ENCODE results near the gene CS.

DNA sequence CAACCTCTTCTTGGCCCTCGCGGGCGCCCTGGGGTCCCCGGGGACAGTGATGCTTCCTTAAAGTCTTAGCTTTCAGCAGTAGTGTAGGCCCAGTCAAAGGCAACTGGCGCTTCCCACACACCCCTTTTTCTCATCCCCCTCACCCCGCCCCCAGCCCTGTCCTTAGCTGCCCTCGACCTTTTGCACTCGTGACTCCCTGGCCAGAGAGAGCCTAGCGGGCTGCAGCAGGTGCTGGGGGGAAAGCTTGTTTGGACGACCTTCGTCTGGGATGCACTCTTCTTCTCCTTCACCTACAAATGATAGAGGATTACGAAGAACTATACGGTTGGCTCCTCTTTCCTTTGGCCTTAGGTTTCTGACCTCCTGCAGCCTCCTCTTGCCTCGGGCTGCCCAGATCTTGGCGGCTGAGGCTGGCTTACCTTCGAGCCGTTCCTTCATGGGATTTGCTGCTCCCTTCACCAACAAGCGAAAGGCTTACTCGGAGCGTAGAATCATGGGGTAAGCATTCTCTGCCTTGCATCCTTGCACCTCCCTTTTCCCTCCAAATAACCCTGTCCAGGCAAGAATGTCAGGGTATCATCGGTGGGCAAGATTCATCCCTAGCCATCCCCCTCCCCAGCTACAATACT is 32.6 kb downstream of the CS start:
- TF ChIP-seq EZH2 (IDR thresholded peaks at IDR 0.05; ENCODE audit: insufficient read depth, low read length): no peak
- no peak for TF ChIP-seq CTCF (IDR thresholded peaks at IDR 0.05; ENCODE audit: insufficient read depth, low read depth, low read length)

Measured in astrocyte (in vitro differentiated cells and primary cell).